GM19240 (cell line): ENCODE results near the gene RASD1.
"Not testable (repeated sequence)": the region's sequence is repeated elsewhere in the genome, so short reads cannot be mapped to it uniquely, and the experiment has no call there.

Experiments used
- DNase-seq: peaks from one replicate; pipeline ENCODE4 v3.0.0; 2011; ENCODE audit warnings: low spot score; ENCODE audit not compliant: insufficient read length

The RASD1 gene

DNA sequence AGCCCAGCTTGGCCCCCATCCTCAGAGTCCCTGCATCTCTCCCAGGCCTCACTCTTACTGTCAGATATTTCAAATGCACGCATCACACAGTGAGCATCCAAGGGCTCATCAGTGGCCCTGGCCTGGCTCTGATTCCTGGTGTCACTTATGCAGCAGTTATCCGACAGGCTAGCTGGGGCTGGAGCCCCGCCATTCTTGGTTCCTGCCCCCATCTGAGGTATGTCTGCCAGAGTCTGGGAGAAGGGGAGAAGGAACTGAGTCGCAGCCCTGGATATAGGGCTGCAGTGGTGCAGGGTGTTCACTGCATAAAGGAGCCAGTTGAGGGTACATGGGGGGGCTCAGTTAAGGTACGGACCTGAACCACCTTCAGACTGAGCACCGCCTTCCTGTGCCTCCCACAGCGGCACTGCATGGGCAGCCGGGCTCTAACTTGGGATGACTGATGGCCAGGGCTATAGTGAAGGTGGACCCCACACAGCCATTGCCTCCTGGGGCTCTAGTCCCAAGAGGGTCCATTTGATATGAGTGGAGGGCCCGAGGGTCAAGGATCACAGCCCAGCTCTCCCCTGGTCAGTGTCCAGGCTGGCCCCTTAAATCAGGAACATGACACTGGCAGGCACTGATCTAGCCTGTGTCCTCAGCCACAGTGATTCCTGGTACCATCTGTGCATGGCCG, 1.8 kb upstream of the RASD1 start:
- no peak for DNase-seq

DNA sequence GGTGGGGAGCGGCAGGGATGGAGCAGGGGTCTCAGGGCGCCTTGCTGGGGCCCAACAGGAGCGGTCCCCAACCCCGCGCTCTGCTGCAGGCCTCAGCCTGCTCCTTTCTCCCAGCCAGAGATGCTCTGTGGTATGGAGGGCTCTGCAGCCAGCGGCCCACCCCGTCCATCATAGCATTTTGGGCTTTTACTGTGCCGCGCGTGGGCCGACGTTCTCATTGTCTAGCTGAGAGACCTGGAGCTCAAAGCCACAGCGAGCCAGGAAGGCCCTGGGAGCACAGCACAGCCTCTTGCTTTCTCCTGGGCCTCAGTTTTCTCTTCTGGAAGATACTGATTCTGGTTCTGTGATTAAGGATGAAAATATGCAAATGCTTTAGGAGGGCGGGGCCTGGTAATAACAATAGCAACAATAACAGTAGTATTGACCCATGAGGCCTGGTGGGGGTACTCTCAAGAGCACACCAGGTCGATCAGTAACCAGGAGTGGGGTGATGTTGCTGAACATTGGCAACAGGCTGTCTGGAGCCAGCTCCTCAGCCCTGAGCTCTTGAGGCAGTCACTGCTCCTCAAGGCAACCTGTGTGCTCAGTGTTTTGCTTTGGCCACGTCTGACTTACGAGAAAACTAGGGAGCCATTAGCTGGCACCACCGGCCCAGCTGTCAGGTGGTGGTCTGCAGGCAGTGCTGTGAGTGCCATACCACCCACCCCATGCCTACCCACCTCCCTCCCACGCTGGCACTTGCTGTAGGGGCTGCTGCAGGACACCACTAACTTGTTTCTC, 1.1 kb upstream of the RASD1 start:
- no peak for DNase-seq

DNA sequence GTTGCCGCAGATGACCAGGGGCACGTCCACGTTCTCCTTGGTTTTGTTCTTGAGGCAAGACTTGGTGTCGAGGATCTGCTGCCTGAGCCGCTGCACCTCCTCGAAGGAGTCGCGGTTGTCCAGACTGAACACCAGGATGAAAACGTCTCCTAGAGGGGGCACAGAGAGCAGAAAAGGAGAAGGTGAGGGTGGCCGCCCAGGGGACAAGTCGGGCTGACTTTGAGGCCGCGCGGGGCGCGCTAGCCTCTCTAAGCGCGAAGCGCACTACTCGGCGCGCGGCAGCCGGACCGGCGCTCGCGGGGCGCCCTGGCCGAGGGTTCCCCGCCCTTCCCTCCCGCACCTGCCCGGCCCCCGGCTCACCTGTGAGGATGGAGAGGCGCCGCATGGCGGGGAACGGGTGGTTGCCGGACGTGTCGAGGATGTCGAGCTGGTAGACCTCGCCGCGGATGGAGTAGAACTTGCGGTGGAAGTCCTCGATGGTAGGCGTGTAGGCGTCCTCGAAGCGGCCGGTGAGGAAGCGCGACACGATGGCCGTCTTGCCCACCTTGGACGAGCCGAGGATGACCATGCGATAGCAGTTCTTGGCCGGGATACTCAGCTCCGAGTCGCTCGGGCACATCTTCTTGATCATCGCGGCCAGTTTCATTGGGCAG, 533 bp downstream of the RASD1 start:
- no peak for DNase-seq

DNA sequence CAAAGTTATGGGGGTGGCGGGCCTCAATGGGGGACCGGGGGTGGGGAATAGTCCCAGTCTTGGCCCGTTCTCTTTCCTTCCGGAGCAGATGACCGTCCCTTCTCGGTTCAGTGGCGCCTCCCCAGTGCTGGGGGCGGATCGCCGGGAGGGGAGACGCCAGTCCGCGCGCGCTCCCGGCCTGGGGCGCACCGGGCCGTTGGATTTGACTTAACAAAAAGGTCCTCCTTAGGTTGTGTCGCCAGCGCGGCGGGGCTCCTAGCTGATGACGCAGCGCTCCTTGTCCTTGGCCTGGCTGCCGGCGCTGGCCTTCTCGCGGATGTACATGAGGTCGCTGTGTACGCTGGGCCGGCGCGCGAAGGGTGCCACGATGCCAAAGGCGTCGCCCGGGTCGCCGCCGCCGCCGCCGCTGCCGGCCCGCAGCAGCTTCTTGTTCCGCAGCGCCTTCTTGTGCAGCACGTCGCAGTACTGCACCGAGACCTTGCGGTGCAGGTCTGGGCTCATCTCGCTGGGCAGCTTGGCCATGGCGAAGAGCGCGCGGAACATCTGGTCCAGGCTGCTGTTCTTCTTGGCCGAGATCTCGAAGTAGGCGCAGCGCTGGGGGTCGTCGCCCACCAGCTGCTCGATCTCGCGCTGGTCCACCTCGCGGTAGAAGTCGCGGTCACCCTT, 1.2 kb downstream of the RASD1 start:
- DNase-seq: no peak

DNA sequence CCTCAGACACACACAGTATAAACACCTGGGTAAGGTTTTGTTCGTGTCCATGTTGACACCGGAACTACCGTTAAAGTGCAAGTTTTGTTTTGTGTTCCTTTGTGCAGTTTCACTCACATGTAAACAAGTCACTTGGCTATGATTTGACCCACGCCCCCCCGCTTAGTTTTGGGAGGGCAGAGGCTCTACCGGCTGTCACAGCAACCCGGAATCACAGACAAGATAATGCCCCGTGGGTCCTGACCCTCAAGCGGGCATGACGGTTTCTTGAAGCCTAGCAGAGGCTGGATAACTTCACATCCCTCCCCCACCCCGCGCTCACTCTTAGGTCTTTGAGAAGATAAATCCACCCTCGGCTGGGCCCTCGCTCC, 1.7 kb downstream of the RASD1 start:
- no peak for DNase-seq

DNA sequence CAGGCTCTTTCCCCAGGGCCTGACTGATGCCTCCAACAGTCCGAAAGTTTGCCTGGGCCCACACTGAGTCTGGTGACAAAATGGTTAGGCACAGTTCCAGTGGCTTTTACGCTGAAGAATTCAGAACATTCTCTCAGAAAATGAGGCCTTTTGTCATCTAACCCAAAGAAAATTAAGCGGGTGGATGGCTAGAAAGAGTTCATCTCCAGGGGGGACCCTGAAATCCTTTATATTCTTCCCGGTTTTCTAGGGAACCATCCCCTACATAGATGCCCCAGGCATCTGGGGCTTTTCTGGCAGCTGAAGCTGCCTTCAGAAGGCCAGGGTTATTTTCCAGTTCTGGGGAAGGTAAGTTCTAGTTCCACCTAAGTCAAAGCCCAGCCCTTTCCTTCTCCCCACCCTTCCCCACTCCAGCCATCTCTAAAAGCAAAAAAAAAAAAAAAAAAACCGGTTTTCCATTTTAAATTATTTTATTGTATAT, 2.2 kb downstream of the RASD1 start:
- no peak for DNase-seq

DNA sequence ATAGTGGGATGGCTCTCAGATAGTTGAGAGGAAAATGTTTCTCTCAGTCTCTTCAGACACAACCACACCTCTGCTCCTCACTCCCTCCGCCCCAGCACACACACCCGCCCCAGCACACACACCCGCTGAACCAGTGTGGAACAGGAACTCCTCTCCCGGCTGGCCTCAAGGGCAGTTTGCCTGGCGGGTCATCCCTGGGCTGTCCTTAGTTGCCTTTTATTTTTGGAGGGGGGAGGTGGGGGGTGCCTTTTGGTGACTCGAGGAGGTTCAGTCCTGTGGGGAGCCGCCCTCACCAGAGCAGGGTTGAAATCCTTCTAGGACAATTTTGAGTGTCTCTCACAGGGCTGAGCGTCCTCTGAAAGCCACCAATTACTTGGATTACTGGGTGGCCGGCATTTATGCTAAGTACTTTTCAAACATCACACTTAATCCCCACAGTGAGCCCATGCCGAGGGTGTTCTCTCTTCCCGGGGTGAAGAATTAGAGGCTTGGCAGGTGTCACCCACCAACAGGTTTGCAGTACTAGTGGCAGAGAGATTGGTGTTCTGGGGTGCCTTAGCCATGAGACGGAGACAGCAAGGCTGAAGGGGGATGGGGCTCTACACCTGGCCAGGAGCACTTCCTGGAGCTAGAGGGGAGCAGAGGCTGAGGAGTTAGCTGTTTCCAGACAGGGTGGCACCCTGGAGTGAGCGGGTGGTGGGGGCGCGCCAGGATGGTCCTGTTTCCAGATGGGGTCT, 2.8 kb downstream of the RASD1 start:
- DNase-seq: no peak

DNA sequence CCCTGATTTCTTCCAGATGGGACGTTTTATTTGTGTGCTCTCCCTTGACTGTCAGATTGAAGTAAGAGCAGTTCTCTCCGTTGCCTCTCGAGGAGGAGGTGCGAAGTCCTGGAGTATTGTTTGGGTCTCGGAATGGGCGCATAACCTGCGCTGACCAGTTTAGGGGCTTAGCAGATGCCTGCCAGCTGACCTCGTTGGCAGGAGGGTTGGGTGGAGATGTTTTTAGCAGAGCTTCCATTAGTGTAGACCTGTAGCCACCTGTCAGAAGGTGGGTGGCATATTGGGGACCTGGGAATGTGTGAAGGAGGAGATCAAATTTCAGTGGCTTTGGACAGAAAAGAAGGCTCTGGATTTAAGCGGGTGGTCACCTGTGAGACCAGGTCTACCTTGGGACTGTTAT, 3.6 kb downstream of the RASD1 start:
- DNase-seq: no peak

DNA sequence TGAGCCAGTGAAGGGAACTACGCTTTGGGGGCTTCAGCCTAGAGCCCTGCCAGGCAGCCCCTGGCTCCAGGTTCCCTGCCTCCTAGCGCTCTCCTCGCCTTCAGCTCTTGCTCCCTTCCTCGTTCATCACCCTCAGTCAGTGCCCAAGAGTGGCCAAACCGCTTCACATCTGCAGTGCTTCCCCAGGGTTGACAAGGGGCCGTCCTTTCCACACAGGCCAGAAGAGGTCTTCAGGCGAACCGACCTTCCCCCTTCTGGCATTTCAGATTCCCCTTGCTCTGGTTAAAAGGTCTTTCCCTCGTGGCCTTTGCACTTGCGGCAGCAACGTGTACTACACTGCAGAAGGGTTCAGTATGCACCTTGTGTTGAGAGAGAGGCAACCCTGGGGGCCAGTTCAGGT, 4.1 kb downstream of the RASD1 start:
- DNase-seq: no peak

DNA sequence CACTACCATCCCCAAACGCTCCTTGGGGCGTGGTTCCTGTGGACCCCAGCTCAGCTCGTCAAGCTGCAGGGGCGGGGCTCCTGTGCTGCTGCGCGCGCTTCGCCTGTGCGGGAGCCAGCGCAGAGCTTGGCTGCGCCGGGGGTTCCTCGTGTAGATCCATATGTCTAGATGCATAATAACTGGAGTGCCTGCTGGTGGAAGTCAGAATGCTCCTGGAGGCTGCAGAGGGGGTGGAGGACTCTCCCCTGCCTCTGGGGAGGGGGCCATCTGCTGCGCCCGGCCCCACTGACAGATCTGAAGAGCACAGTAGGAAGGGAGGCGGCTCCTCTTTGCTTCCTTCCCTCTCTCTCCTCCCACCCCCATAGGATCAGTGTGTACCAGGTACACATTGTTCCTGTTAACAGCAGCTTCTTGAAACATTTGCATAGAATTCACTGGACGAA, 4.6 kb downstream of the RASD1 start:
- no peak for DNase-seq

DNA sequence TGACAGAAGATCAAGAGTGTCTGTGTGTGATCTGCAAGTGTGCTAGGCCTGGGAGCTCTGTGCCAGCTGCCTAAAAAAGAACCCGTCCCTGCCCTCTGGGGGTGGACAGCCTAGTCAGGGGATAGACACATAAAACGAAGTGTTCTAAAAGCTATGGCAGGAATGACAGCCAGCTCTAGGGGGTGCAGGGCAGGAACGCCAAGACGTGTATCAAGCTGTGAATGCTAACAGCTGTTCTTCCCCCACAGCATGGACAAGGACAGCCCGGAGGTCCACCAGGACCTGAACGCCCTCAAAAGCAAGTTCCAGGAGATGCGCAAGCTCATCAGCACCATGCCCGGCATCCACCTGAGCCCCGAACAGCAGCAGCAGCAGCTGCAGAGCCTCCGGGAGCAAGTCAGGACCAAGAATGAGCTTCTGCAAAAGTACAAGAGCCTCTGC, 5.1 kb downstream of the RASD1 start:
- no peak for DNase-seq

DNA sequence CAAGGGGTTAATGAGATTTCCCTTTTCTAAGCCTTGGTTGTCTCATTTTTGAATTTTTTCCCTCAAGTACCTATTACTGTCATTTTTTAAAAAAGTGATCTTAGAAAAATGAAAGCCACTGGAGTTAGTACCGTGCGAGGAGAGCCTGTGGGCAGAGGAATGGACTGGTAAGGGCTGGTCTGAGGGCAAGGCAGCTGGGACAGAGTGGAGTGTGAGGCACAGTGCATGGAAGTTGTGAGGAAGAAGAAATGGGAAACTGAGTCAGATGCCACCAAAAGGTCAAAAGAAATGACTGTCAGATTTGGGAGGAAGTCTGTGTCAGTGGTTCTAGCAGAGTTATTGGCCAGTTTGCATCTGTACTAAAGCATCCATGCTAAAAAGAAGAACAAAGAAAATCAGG, 8.2 kb downstream of the RASD1 start:
- no peak for DNase-seq

DNA sequence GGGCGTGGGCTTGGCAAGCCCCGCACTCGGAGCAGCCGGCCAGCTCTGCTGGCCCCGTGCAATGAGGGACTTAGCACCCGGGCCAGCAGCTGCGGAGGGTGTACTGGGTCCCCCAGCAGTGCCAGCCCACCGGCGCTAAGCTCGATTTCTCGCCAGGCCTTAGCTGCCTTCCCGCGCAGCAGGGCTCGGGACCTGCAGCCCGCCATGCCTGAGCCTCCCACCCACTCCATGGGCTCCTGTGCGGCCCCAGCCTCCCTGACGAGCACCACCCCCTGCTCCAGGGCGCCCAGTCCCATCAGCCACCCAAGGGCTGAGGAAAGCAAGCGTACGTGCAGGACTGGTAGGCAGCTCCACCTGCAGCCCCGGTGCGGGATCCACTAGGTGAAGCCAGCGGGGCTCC, 9.8 kb downstream of the RASD1 start:
- not testable (repeated sequence) for DNase-seq

DNA sequence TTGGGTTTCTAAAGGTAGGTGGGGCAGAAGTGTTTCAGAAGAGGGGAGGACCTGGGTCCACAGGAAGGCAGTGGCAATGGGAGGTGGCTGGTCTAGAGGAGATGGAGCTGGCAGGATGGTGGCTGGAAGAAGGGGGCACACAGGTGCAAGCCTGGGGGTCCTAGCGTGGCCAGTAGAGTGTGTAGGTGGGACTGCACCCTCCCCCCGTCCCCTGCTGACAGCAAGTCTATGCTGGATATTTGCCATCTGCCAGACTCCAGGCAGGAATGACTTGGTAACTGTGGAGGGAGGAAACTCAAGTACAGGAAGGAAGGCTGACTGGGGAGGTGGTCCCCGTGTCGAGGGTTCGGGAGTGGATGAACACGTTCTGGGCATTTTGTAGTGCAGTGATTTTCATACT, 10.8 kb downstream of the RASD1 start:
- no peak for DNase-seq

DNA sequence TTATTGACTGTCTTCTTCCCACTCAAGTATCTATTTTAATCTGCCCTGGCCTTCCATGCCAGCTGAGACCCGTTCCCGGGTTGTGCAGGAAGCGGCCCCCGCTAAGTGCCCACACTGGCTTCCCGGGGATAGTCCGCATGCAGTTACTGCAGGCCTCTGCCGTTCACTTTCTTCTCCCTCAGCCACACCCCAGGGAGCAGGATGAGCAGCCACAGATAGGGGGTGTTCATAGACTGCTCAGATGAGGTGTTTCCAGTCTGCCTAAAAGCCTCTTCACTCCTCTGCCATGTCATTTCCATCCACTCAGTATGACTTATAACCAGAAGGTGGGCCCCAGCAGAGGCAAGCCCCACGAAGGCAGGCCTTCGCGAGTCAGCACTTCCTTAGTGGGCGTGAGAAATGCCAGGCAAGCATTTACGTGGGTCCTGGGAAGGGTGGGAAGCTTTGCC, 11.7 kb downstream of the RASD1 start:
- DNase-seq: no peak

DNA sequence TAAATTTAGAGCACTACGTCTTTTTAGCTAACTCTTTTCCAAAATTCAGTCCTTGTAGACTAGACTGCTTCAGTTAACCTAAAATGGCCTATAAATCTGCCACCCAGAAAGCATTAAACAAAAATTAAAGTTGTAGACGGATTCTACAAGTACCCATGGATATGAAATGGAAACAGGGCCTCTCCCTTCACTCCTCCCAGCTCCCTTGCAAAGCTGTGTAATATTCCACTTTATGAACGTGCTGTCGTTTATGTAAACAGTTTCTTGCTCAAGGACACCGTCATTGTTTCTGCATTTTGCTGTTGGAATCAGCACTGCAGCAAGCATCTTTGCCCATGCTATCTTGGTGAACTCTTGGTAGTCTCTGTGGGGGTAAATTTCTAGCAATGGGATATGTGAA, 14.3 kb downstream of the RASD1 start:
- no peak for DNase-seq

DNA sequence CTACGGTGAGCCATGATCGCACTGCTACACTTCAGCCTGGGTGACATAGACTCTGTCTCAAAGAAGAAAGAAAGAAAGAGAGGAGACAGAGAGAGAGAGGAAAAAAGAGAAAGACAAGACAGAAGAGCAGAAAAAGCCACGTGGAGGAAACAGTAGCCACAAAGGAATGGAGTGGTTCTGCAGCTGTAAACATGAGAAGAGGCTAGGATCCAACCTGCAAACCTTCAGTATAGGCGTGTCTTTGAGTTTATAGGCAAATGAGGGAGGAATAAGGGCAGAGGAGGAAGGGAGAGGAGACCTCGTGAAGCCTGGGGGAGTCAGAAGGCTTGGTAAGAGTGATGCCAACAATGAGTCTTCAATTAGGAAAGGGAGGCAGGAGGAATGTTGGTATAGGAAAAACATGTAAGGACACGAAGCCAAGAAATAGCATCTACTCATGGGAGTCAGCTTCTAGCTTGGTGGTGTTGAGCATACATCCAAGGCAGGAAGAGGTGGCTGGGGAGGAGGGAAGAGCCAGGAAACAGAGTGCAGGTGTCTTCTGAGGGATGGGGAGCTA, 15.5 kb downstream of the RASD1 start:
- no peak for DNase-seq

DNA sequence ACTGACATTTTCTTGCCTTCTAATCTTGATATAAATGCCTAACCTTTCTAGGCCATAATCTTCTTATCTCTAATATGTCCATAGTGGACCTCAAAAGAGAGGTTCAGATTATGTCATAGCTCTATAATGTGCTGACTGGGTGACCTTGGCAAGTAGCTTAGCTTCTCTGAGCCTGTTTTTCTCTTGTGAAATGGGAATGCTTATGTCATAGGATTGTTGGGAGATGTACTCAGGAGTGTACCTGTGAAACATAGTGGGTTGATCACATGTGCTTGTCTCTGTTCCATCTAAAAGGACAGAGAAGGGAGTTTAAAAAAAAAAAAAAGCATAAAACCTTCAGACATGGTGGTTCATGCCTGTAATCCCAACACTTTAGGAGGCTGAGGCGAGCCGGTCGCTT, 17.0 kb downstream of the RASD1 start:
- no peak for DNase-seq

DNA sequence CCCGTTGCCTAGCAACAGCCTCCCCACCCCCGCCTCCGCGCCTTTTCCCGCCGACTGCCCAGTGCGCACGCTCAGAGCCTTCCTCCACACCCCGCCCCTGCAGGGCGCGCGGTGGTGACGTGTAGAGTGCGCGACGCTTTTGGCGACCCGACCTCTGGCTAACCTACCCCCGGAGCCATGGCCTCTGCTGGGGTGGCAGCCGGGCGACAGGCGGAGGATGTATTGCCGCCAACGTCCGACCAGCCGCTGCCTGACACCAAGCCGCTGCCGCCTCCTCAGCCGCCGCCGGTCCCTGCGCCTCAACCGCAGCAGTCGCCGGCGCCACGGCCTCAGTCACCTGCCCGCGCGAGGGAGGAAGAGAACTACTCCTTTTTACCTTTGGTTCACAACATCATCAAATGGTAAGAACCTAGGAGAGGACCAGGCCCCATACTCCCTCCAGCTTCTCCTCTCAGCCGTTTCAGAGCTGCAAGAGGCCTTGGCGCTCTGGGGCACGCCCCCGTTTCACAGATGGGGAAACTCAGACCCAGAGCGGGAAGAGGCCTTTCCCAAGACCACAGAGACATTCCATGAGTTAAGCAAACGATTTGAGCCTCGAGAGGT, 19.2 kb downstream of the RASD1 start, which contains the start of gene MED9:
Gene MED9 (plus strand): TSS at position 136 of the 603 bp plus-strand sequence. CDS start 42 bp downstream, at position 178.
- peak; percentile 97 for DNase-seq

DNA sequence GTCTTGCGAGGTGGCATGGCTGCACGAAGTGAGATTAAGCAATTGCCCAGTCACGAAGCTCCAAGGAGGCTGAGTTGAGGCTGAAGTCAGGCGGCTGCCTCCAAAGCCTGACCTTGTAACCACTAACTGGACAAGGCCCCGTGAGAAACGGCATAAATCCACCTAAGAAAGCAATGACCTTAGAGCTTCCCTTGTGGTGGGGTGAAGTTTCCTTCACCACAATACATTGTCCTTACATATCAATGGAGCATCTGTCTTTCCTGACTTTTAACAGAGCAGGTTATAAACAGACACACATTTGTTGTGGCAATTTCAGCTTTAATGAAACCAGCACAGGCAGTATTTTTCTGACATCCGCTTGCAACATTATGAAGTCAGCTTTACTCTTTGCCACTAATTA, 21.9 kb downstream of the RASD1 start:
- no peak for DNase-seq
